SU-DHL-6 (cell line): Measurements from ENCODE around the gene LRRIQ3.

Experiments
- CTCF ChIP-seq: fragments of 200-600 bp; sonication (generic); IDR thresholded peaks from one replicate; pipeline ENCODE4 v1.5.1; 2017; ENCODE audit warnings: antibody characterized with exemption, mild to moderate bottlenecking, low read length, moderate library complexity; ENCODE audit not compliant: insufficient read depth, poor library complexity, severe bottlenecking
- EZH2phosphoT487 ChIP-seq: fragments of 200-600 bp; sonication (generic), shearing (Covaris generic); conservative IDR thresholded peaks from 2 replicates; pipeline ENCODE4 v1.6.1; 2018; ENCODE audit warnings: mild to moderate bottlenecking, antibody characterized with exemption, low read length, moderate library complexity, mixed read lengths

GRCh38 chr1:74012583-74012982 lies 185.4 kb downstream of the LRRIQ3 start:
- TF ChIP-seq CTCF (no peak), EZH2phosphoT487 (no peak)
